HepG2 (cell line): ENCODE measurements around the gene YPEL5. TPM values are rescaled to one million over a fixed set of nuclear protein-coding genes. Genes with fewer than 3 reads are reported as not detected.

Experiments
- ATAC-seq: fragments of 200-7000 bp; cut with Tn5 transposase; 3 replicates; pipeline ENCODE4 v1.9.1; 2020; ENCODE audit warnings: mild to moderate bottlenecking, moderate library complexity
- BruUV-seq: library from RNA; stranded (reverse); fragments of 400-500 nt; replicated peaks from 2 replicates; lab custom pipeline; 2021; lab: Mats Ljungman, UMichigan
- CTCF ChIA-PET: fragments of 300-600 bp; formaldehyde crosslinking; extraction: SDS; loops from one replicate; lab custom pipeline; 2021; ENCODE audit warnings: low total read pairs, inconsistent platforms, low intra/inter-chr PET ratio; lab: Yijun Ruan, JAX
- POLR2A ChIA-PET: fragments of 350-600 bp; sonication (Branson Sonifier 250); formaldehyde crosslinking; loops from one replicate; lab custom pipeline; 2020; ENCODE audit warnings: antibody characterized with exemption, inconsistent platforms; lab: Yijun Ruan, JAX
- DNase-seq: peaks from one replicate; pipeline ENCODE4 v3.0.0-alpha.2; 2015; ENCODE audit warnings: low spot score
- FAIRE-seq: peaks from 3 replicates; lab custom pipeline; 2011; peaks lifted over from hg19 to GRCh38; lab: Jason Lieb, UNC
- H2AFZ ChIP-seq: one replicate; pipeline ENCODE4 v1.6.1; 2011; ENCODE audit warnings: low read length, inconsistent platforms
- H3K27ac ChIP-seq: fragments of 300-600 bp; 3 replicates; pipeline ENCODE4 v1.8.0; 2011; ENCODE audit warnings: mixed run types, mild to moderate bottlenecking, mixed read lengths, low read length, inconsistent platforms; ENCODE audit not compliant: insufficient read depth; ENCODE audit errors: extremely low read length
- H3K27me3 ChIP-seq, 2 experiments: fragments of 200-600 bp in 1 of 2; 2 replicates in 1 of 2; 3 replicates in 1 of 2; pipeline versions ENCODE4 v1.6.0 to v1.8.0; 2011; ENCODE audit warnings: low read length in 2 of 2, mild to moderate bottlenecking in 2 of 2, moderate library complexity in 2 of 2, inconsistent platforms in 1 of 2; ENCODE audit not compliant: insufficient read depth in 2 of 2, control insufficient read depth in 1 of 2
- H3K36me3 ChIP-seq, 2 experiments: fragments of 200-600 bp in 1 of 2; replicated peaks in 1 of 2; 2 replicates in 1 of 2; 3 replicates in 1 of 2; pipeline versions ENCODE4 v1.5.1 to v1.8.0; 2011; ENCODE audit warnings: low read length in 2 of 2, inconsistent platforms in 1 of 2; ENCODE audit not compliant: insufficient read depth in 2 of 2, control insufficient read depth in 1 of 2
- H3K4me1 ChIP-seq: 2 replicates; pipeline ENCODE4 v1.5.1; 2012; ENCODE audit warnings: low read length, inconsistent platforms; ENCODE audit not compliant: insufficient read depth
- H3K4me2 ChIP-seq: 2 replicates; pipeline ENCODE4 v1.6.0; 2011; ENCODE audit warnings: low read depth, low read length, inconsistent platforms
- H3K4me3 ChIP-seq, 3 experiments: fragments of 200-600 bp in 1 of 3; sonication (generic), shearing (Covaris generic) in 1 of 3; replicated peaks in 1 of 3; 2 replicates each; pipeline ENCODE4 v1.5.1; 2011 to 2016; ENCODE audit warnings: low read length in 3 of 3, inconsistent platforms in 2 of 3, low read depth in 2 of 3, mild to moderate bottlenecking in 2 of 3, control low read depth in 1 of 3, mixed read lengths in 1 of 3; ENCODE audit not compliant: insufficient read depth in 1 of 3
- H3K79me2 ChIP-seq: one replicate; pipeline ENCODE4 v1.6.1; 2011; ENCODE audit warnings: low read length, inconsistent platforms; ENCODE audit not compliant: insufficient read depth
- H3K9ac ChIP-seq: 2 replicates; pipeline ENCODE4 v1.6.0; 2011; ENCODE audit warnings: mild to moderate bottlenecking, low read depth, low read length, inconsistent platforms; ENCODE audit not compliant: insufficient read depth
- H3K9me3 ChIP-seq: 2 replicates; pipeline ENCODE4 v1.5.1; 2012; ENCODE audit warnings: mild to moderate bottlenecking, low read length
- H4K20me1 ChIP-seq: 2 replicates; pipeline ENCODE4 v1.6.0; 2011; ENCODE audit warnings: inconsistent platforms, mild to moderate bottlenecking, low read length, moderate library complexity; ENCODE audit not compliant: insufficient read depth
- GMEB2 ChIP-seq: IDR thresholded peaks from 2 replicates; pipeline ENCODE4 v1.6.1; 2016; ENCODE audit warnings: missing biosample characterization, missing genetic modification reagents, low read depth
- MBNL3 ChIP-seq: fragments of 250-450 bp; sonication (Bioruptor Pico); conservative IDR thresholded peaks from 2 replicates; pipeline ENCODE4 v1.8.0; 2022; ENCODE audit warnings: mild to moderate bottlenecking, inconsistent platforms
- THAP11 ChIP-seq: IDR thresholded peaks from 2 replicates; pipeline ENCODE4 v1.6.1; 2016; ENCODE audit warnings: missing biosample characterization, missing genetic modification reagents
- ZBTB34 ChIP-seq: sonication (generic); formaldehyde crosslinking; IDR thresholded peaks from 2 replicates; pipeline ENCODE4 v1.8.0; 2022; ENCODE audit warnings: mild to moderate bottlenecking, missing genetic modification reagents
- ZBTB49 ChIP-seq: sonication (generic); formaldehyde crosslinking; IDR thresholded peaks from 2 replicates; pipeline ENCODE4 v1.4.0; 2020; ENCODE audit warnings: missing genetic modification reagents, borderline replicate concordance
- ZMYM3 ChIP-seq: sonication (generic); formaldehyde crosslinking; IDR thresholded peaks from 2 replicates; pipeline ENCODE4 v1.5.1; 2020; ENCODE audit warnings: mild to moderate bottlenecking, missing genetic modification reagents
- ZNF598 ChIP-seq: sonication (generic); formaldehyde crosslinking; IDR thresholded peaks from 2 replicates; pipeline ENCODE4 v1.5.1; 2020; ENCODE audit warnings: mild to moderate bottlenecking, missing genetic modification reagents, borderline replicate concordance
- ZNF660 ChIP-seq: sonication (generic); formaldehyde crosslinking; IDR thresholded peaks from 2 replicates; pipeline ENCODE4 v1.5.1; 2020; ENCODE audit warnings: mild to moderate bottlenecking, low read depth, missing genetic modification reagents, borderline replicate concordance
- ZNF878 ChIP-seq: sonication (generic); formaldehyde crosslinking; IDR thresholded peaks from 2 replicates; pipeline ENCODE4 v1.8.1; 2023; ENCODE audit warnings: mild to moderate bottlenecking, missing genetic modification reagents, moderate library complexity
- whole genome bisulfite sequencing: methylation state at CpG from one replicate; pipeline ENCODE4 v1.1.6; 2017; ENCODE audit warnings: low lambda C conversion rate; 5-methylcytosine and 5-hydroxymethylcytosine counted together
- in situ Hi-C: cut with HindIII; loops from 2 replicates; pipeline ENCODE4 v1.10.0; 2017; ENCODE audit warnings: low pct_unique_long_range_greater_than_20kb; ENCODE audit not compliant: extremely low pct_ligation_motif_present
- intact Hi-C: fragments of 100-400 bp; cut with micrococcal nuclease; formaldehyde crosslinking; loops from one replicate; pipeline ENCODE4 v1.10.0; 2022; ENCODE audit not compliant: unreplicated experiment
- polyA plus RNA-seq, 8 experiments: library from polyadenylated mRNA; depleted of rRNA in 3 of 8; stranded (reverse) in 7 of 8; unstranded in 1 of 8; fragments of >200 nt; fragmentation: Illumina TruSeq in 4 of 8; extraction: Trizol in 4 of 8; gene quantifications; 2 replicates each; pipeline versions ENCODE4 v1.2.1 to v1.2.3, GENCODE V29; 2011 to 2016; ENCODE audit warnings: low read depth in 4 of 8, missing spikeins in 1 of 8, mixed read lengths in 1 of 8; ENCODE audit not compliant: insufficient read depth in 1 of 8
- total RNA-seq, 5 experiments: library from RNA; depleted of rRNA; stranded (reverse); fragments of >200 nt; fragmentation: Illumina TruSeq; extraction: Trizol; gene quantifications; 2 replicates each; pipeline ENCODE4 v1.2.3, GENCODE V29; 2016; ENCODE audit warnings: low read depth in 1 of 5

Gene YPEL5
- total and polyA plus RNA-seq, 2 of the 13 experiments (the other 11 are each of a cell fraction or from before 2014, with no cell fraction given): 12.7 to 49.7 TPM

GRCh38 chr2:30204281-30204680, 57.5 kb downstream of the YPEL5 start:
- in situ Hi-C loops: loop anchor here (25.0 kb wide), 2 partner anchors 958 to 1133 kb away; no protein-coding TSS in a partner anchor
- no peak for TF ChIP-seq ZMYM3
- TF ChIP-seq ZBTB34 (CRISPR knock-in tag): no peak
- TF ChIP-seq ZNF878 (CRISPR knock-in tag): no peak
- TF ChIP-seq ZNF660: no peak
- TF ChIP-seq ZBTB49 (CRISPR knock-in tag): no peak
- no peak for TF ChIP-seq GMEB2
- no peak for TF ChIP-seq MBNL3
- no peak for TF ChIP-seq ZNF598
- no peak for TF ChIP-seq THAP11 (CRISPR knock-in tag)
- CTCF ChIA-PET: no interaction called here
- H3K27me3 ChIP-seq: peaks cover 0 to 15% of the 10 kb centered on the region in 2 experiments; a peak in 3 of 5 replicates
- no peaks in the 10 kb centered on the region for H3K36me3 ChIP-seq
- H3K27ac ChIP-seq: no peak overlapping the region
- FAIRE-seq (no peak), ATAC-seq (no peak), DNase-seq (no peak)
- no TSS peak for BruUV-seq
- H3K4me2 ChIP-seq: no peak overlapping the region
- no peak overlapping the region for H3K4me3 ChIP-seq
- H3K9me3 ChIP-seq: no peaks in the 10 kb centered on the region
- WGBS: 6% methylated on average over 4 of the region's 4 CpGs
- no peak overlapping the region for H3K9ac ChIP-seq
- intact Hi-C loops: no loop called here
- H4K20me1 ChIP-seq: no peaks in the 10 kb centered on the region
- no peaks in the 10 kb centered on the region for H3K79me2 ChIP-seq
- no peaks in the 10 kb centered on the region for H3K4me1 ChIP-seq
- no peak overlapping the region for H2AFZ ChIP-seq
- POLR2A ChIA-PET: no interaction called here
